Cardiac fibroblast (primary cell): ENCODE data around the gene HDGFL3.
"Not testable (repeated sequence)": the region's sequence is repeated elsewhere in the genome, so short reads cannot be mapped to it uniquely, and the experiment has no call there.

ENCODE experiments used
- DNase-seq, 2 donors: peaks; one replicate each; pipeline versions ENCODE4 v3.0.0 to v3.0.0-alpha.2; 2010; ENCODE audit warnings: low read depth in 2 of 2
- H3K4me3 ChIP-seq, 2 donors: replicated peaks in 1 of 2; 1 replicate in 1 of 2; 2 replicates in 1 of 2; pipeline ENCODE4 v1.5.1; 2011; ENCODE audit warnings: low read depth in 2 of 2, low read length in 2 of 2, mild to moderate bottlenecking in 2 of 2, moderate library complexity in 1 of 2
- TF ChIP-seq, protein P1 (sequence below): IDR thresholded peaks from one replicate; pipeline ENCODE4 v1.5.1; 2011; ENCODE audit warnings: low read depth, mild to moderate bottlenecking, low read length, inconsistent platforms

Gene HDGFL3

DNA sequence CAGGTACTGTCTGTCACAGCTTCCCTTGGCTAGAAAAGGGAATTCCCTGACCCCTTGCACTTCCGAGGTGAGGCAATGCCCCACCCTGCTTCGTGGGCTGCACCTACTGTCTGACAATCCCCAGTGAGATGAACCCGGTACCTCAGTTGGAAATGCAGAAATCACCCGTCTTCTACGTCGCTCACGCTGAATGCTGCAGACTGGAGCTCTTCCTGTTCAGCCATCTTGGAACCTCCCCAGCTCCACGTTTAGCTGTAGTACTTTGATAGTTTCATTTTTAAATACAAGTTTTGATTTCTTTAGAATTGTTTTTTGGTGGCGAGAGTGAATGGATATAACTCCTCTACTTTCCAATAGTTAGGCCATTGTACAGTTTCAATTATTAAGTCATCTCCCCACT is 17.8 kb upstream of the HDGFL3 start:
- H3K4me3 ChIP-seq: no peak overlapping the region
- TF ChIP-seq, protein P1, sequence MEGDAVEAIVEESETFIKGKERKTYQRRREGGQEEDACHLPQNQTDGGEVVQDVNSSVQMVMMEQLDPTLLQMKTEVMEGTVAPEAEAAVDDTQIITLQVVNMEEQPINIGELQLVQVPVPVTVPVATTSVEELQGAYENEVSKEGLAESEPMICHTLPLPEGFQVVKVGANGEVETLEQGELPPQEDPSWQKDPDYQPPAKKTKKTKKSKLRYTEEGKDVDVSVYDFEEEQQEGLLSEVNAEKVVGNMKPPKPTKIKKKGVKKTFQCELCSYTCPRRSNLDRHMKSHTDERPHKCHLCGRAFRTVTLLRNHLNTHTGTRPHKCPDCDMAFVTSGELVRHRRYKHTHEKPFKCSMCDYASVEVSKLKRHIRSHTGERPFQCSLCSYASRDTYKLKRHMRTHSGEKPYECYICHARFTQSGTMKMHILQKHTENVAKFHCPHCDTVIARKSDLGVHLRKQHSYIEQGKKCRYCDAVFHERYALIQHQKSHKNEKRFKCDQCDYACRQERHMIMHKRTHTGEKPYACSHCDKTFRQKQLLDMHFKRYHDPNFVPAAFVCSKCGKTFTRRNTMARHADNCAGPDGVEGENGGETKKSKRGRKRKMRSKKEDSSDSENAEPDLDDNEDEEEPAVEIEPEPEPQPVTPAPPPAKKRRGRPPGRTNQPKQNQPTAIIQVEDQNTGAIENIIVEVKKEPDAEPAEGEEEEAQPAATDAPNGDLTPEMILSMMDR: no peak
- DNase-seq: no peak

DNA sequence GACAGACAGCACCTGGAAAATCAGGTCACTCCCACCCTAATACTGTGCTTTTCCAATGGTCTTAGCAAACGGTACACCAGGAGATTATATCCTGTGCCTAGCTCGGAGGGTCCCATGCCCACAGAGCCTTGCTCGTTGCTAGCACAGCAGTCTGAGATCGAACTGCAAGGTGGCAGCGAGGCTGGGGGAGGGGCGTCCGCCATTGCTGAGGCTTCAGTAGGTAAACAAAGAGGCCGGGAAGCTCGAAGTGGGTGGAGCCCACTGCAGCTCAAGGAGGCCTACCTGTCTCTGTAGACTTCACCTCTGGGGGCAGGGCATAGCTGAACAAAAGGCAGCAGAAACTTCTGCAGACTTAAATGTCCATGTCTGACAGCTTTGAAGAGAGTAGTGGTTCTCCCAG is 14.2 kb upstream of the HDGFL3 start:
- not testable (repeated sequence) for DNase-seq, H3K4me3 ChIP-seq

DNA sequence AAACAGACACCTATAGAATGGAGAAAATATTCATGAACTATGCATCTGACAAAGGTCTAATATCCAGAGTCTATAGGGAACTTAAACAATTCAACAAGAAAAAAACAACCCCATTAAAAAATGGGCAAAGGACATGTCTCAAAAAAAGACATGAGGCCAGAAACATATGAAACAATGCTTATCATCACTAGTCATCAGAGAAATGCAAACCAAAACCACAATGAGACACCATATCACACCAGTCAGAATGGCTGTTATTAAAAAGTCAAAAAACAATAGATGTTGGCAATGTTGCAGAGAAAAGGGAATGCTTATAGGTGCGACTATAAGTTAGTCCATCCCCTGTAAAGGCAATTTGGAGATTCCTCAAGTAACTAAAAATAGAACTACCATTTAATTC is 11.4 kb upstream of the HDGFL3 start:
- peak in 1 of 2 donors; percentile 20 for DNase-seq
- H3K4me3 ChIP-seq: no peak overlapping the region
- TF ChIP-seq, protein P1: no peak

DNA sequence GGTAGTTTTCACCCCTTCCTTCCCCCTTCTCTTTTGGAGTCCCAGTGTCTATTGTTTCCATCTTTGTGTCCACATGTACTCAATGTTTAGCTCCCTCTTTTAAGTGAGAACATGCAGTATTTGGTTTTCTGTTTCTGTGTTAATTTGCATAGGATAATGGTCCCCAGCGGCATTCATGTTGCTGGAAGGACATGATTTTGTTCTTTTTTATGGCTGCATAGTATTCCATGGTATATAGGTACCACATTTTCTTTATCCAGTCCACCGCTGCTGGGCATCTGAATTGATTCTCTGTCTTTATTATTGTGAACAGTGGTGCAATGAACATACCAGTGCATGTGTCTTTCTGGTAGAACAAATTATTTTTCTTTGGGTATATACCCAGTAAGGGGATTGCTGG is 7.7 kb upstream of the HDGFL3 start:
- H3K4me3 ChIP-seq: no peak overlapping the region
- TF ChIP-seq, protein P1: no peak
- DNase-seq: no peak

DNA sequence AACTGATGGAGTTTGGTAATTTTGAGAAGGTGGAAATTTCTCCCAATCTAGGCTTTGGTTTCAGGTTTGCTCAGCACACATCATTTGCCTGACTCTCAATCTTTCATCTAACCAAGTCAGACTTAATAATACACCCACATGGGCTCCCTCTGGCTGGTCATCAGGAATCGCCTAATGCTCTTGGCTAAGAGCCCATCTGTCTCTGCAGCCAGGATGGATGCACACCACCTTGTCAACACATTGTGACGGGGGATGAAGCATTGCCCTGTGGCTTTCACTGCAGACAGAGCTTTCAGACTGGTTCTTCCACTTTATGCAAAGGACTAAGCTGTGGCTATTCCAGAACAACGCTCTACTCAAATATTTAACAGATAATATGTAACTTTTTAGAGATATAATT is 3.0 kb upstream of the HDGFL3 start:
- TF ChIP-seq, protein P1: no peak
- peak; percentile 22 to 28 for DNase-seq
- no peak overlapping the region for H3K4me3 ChIP-seq

DNA sequence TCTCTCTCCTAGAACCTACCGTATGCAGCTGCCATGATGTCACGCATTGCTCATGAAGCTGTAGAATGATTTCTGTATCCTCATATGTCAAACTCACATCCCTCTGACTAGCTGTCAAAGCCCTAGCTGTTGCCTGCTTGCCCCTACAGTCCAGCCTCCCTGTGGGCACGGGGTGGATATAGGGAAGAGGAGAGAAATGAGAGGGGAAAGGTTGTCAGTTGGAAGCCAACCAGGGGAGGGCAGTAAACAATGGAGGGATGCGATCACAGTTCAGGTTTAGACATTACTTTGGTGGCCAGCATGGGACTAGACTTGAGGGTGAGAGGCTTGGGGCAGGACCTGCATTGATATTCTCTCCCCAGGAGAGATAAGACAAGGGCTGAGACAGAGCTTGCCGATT is 1.7 kb upstream of the HDGFL3 start:
- no peak for DNase-seq
- H3K4me3 ChIP-seq: no peak overlapping the region
- TF ChIP-seq, protein P1: no peak

DNA sequence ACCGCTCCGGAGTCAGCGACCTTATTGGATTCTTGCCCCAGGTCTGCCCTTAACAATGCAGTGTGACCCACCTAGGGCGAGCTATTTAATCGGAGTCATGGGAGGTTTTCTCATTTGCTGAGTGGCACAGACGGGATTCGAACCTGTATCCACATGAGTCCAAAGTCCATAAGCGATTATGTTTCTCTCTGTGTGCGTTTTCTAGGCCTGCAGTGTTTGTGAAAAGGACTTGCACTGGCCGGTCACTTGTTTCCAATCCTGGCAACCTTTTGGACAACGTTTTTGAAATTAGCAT is 691 bp upstream of the HDGFL3 start:
- TF ChIP-seq, protein P1: no peak
- peak in 1 of 2 donors; percentile 40 for DNase-seq
- peak overlapping the region; percentile 76 to 77 for H3K4me3 ChIP-seq
